H9 (cell line): ENCODE results near the gene EXOC2. TPM values are rescaled to one million over a fixed set of nuclear protein-coding genes. Genes with fewer than 3 reads are reported as not detected.

Source experiments
- DNase-seq: peaks from one replicate; pipeline ENCODE4 v3.0.0-alpha.2; 2017
- H2AFZ ChIP-seq: one replicate; pipeline ENCODE4 v1.6.1; 2013; ENCODE audit warnings: mild to moderate bottlenecking, low read length, control low read depth, moderate library complexity
- H2AK5ac ChIP-seq: 2 replicates; pipeline ENCODE4 v1.6.1; 2013; ENCODE audit warnings: low read length, control low read depth, mixed read lengths; ENCODE audit not compliant: insufficient read length
- H2BK120ac ChIP-seq: one replicate; pipeline ENCODE4 v1.6.1; 2013; ENCODE audit warnings: low read depth, mild to moderate bottlenecking, low read length, control low read depth, inconsistent platforms; ENCODE audit not compliant: poor library complexity, severe bottlenecking
- H2BK12ac ChIP-seq: 2 replicates; pipeline ENCODE4 v1.6.1; 2013; ENCODE audit warnings: low read length, control low read depth, mixed read lengths, low read depth; ENCODE audit not compliant: insufficient read length
- H2BK15ac ChIP-seq: 2 replicates; pipeline ENCODE4 v1.6.1; 2013; ENCODE audit warnings: low read depth, low read length, control low read depth
- H2BK20ac ChIP-seq: one replicate; pipeline ENCODE4 v1.6.1; 2013; ENCODE audit warnings: low read depth, mild to moderate bottlenecking, low read length, control low read depth, inconsistent platforms; ENCODE audit not compliant: poor library complexity, severe bottlenecking
- H2BK5ac ChIP-seq: 2 replicates; pipeline ENCODE4 v1.6.1; 2013; ENCODE audit warnings: low read length, control low read depth, mixed read lengths; ENCODE audit not compliant: insufficient read length
- H3K14ac ChIP-seq: 2 replicates; pipeline ENCODE4 v1.6.1; 2013; ENCODE audit warnings: low read length, control low read depth; ENCODE audit not compliant: insufficient read depth
- H3K18ac ChIP-seq: 2 replicates; pipeline ENCODE4 v1.6.1; 2013; ENCODE audit warnings: low read depth, mild to moderate bottlenecking, mixed read lengths, low read length, control low read depth; ENCODE audit not compliant: insufficient read length
- H3K23ac ChIP-seq: 2 replicates; pipeline ENCODE4 v1.6.1; 2013; ENCODE audit warnings: low read length, control low read depth, mixed read lengths, low read depth; ENCODE audit not compliant: insufficient read length
- H3K23me2 ChIP-seq: 2 replicates; pipeline ENCODE4 v1.6.1; 2013; ENCODE audit warnings: low read depth, mild to moderate bottlenecking, mixed read lengths, low read length, control low read depth; ENCODE audit not compliant: insufficient read length, poor library complexity, severe bottlenecking
- H3K27ac ChIP-seq: 2 replicates; pipeline ENCODE4 v1.5.1; 2013; ENCODE audit warnings: low read length, control low read depth, mixed read lengths, low read depth; ENCODE audit not compliant: insufficient read length
- H3K27me3 ChIP-seq: 2 replicates; pipeline ENCODE4 v1.6.1; 2013; ENCODE audit warnings: low read length, control low read depth, inconsistent platforms; ENCODE audit not compliant: insufficient read depth
- H3K4ac ChIP-seq: 2 replicates; pipeline ENCODE4 v1.6.1; 2013; ENCODE audit warnings: low read depth, mild to moderate bottlenecking, control low read depth, inconsistent platforms, low read length, moderate library complexity
- H3K4me1 ChIP-seq: 2 replicates; pipeline ENCODE4 v1.6.1; 2013; ENCODE audit warnings: low read length, control low read depth, inconsistent platforms; ENCODE audit not compliant: insufficient read depth
- H3K4me2 ChIP-seq: 2 replicates; pipeline ENCODE4 v1.6.1; 2013; ENCODE audit warnings: low read length, control low read depth, mixed read lengths; ENCODE audit not compliant: insufficient read length, insufficient read depth
- H3K56ac ChIP-seq: 2 replicates; pipeline ENCODE4 v1.6.1; 2013; ENCODE audit warnings: low read depth, mild to moderate bottlenecking, mixed read lengths, low read length, control low read depth; ENCODE audit not compliant: insufficient read length
- H3K79me1 ChIP-seq: 2 replicates; pipeline ENCODE4 v1.6.1; 2013; ENCODE audit warnings: low read depth, mild to moderate bottlenecking, moderate library complexity, low read length, control low read depth, inconsistent platforms; ENCODE audit not compliant: insufficient read depth, poor library complexity, severe bottlenecking
- H3K79me2 ChIP-seq: 2 replicates; pipeline ENCODE4 v1.6.1; 2013; ENCODE audit warnings: low read length, control low read depth, inconsistent platforms; ENCODE audit not compliant: insufficient read depth
- H3K9ac ChIP-seq: 2 replicates; pipeline ENCODE4 v1.6.1; 2013; ENCODE audit warnings: low read length, control low read depth, mixed read lengths; ENCODE audit not compliant: insufficient read length; ENCODE audit errors: extremely low read depth
- H3K9me3 ChIP-seq: one replicate; pipeline ENCODE4 v1.6.1; 2013; ENCODE audit warnings: low read depth, low read length, inconsistent platforms; ENCODE audit not compliant: control insufficient read depth
- H3T11ph ChIP-seq: one replicate; pipeline ENCODE4 v1.6.1; 2013; ENCODE audit warnings: mild to moderate bottlenecking, low read length, control low read depth, inconsistent platforms
- H4K20me1 ChIP-seq: one replicate; pipeline ENCODE4 v1.6.1; 2013; ENCODE audit not compliant: control insufficient read depth, insufficient read length, insufficient read depth
- H4K5ac ChIP-seq: 2 replicates; pipeline ENCODE4 v1.6.1; 2013; ENCODE audit warnings: low read depth, mild to moderate bottlenecking, mixed read lengths, low read length, control low read depth; ENCODE audit not compliant: insufficient read length
- H4K8ac ChIP-seq: replicated peaks from 2 replicates; pipeline ENCODE4 v1.6.1; 2013; ENCODE audit warnings: low read length, control low read depth, mixed read lengths, low read depth; ENCODE audit not compliant: insufficient read length
- H4K91ac ChIP-seq: 2 replicates; pipeline ENCODE4 v1.6.1; 2013; ENCODE audit warnings: low read depth, mild to moderate bottlenecking, moderate library complexity, mixed read lengths, low read length, control low read depth; ENCODE audit not compliant: insufficient read length
- H3K27ac Mint-ChIP-seq, 3 experiments: 2 replicates in 2 of 3; 3 replicates in 1 of 3; pipeline ENCODE4 v1.8.0; 2020 to 2021; ENCODE audit warnings: mixed read lengths in 3 of 3, mild to moderate bottlenecking in 1 of 3, moderate library complexity in 1 of 3
- H3K27me3 Mint-ChIP-seq: 2 replicates; pipeline ENCODE4 v1.8.0; 2021; ENCODE audit warnings: low read depth, mild to moderate bottlenecking, moderate library complexity, mixed read lengths
- H3K36me3 Mint-ChIP-seq, 3 experiments: 2 replicates in 2 of 3; 3 replicates in 1 of 3; pipeline ENCODE4 v1.8.0; 2020 to 2021; ENCODE audit warnings: low read depth in 3 of 3, mixed read lengths in 3 of 3; ENCODE audit not compliant: insufficient read depth in 1 of 3
- H3K4me1 Mint-ChIP-seq, 2 experiments: 2 replicates each; pipeline ENCODE4 v1.8.0; 2020; ENCODE audit warnings: mixed read lengths in 2 of 2
- H3K4me3 Mint-ChIP-seq, 2 experiments: 2 replicates in 1 of 2; 3 replicates in 1 of 2; pipeline ENCODE4 v1.8.0; 2020 to 2021; ENCODE audit warnings: mild to moderate bottlenecking in 2 of 2, mixed read lengths in 2 of 2, moderate library complexity in 1 of 2
- H3K9me3 Mint-ChIP-seq, 2 experiments: 2 replicates in 1 of 2; 3 replicates in 1 of 2; pipeline ENCODE4 v1.8.0; 2020; ENCODE audit warnings: mild to moderate bottlenecking in 2 of 2, mixed read lengths in 2 of 2, moderate library complexity in 1 of 2
- WGBS: extraction: QIAGEN DNeasy Blood & Tissue Kit; methylation state at CpG from one replicate; pipeline ENCODE4 v1.1.7; 2013; ENCODE audit warnings: missing lambda C conversion rate, low lambda C conversion rate, mixed read lengths; ENCODE audit not compliant: insufficient read length; ENCODE audit errors: extremely low coverage; 5-methylcytosine and 5-hydroxymethylcytosine counted together
- total RNA-seq: library from RNA; stranded (reverse); gene quantifications from 2 replicates; pipeline ENCODE4 v1.2.1, GENCODE V29; 2021
- TF ChIP-seq, protein P1 (sequence below): fragments of 200-600 bp; sonication (generic); conservative IDR thresholded peaks from 3 replicates; pipeline ENCODE4 v1.8.0; 2021; ENCODE audit warnings: antibody characterized with exemption, mild to moderate bottlenecking

EXOC2 gene
- total RNA-seq, 1 experiment from 2014 or later: 29.9 TPM

GRCh38 chr6:496649-497048 lies 196.3 kb downstream of the EXOC2 start:
- H2BK15ac ChIP-seq: no peak overlapping the region
- H3K79me2 ChIP-seq: no peaks in the 10 kb centered on the region
- TF ChIP-seq, protein P1, sequence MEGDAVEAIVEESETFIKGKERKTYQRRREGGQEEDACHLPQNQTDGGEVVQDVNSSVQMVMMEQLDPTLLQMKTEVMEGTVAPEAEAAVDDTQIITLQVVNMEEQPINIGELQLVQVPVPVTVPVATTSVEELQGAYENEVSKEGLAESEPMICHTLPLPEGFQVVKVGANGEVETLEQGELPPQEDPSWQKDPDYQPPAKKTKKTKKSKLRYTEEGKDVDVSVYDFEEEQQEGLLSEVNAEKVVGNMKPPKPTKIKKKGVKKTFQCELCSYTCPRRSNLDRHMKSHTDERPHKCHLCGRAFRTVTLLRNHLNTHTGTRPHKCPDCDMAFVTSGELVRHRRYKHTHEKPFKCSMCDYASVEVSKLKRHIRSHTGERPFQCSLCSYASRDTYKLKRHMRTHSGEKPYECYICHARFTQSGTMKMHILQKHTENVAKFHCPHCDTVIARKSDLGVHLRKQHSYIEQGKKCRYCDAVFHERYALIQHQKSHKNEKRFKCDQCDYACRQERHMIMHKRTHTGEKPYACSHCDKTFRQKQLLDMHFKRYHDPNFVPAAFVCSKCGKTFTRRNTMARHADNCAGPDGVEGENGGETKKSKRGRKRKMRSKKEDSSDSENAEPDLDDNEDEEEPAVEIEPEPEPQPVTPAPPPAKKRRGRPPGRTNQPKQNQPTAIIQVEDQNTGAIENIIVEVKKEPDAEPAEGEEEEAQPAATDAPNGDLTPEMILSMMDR: no peak
- H3K9me3 ChIP-seq: no peaks in the 10 kb centered on the region
- no peak overlapping the region for H2BK120ac ChIP-seq
- H3K56ac ChIP-seq: no peak overlapping the region
- no CpG with 5 or more reads among the region's 5 CpGs for WGBS
- H3K4me1 Mint-ChIP-seq: peaks cover 0 to 1% of the 10 kb centered on the region in 2 experiments; a peak in 1 of 4 replicates
- H2BK12ac ChIP-seq: no peak overlapping the region
- no peak overlapping the region for H4K8ac ChIP-seq
- H3K23ac ChIP-seq: no peak overlapping the region
- H4K5ac ChIP-seq: no peak overlapping the region
- no peak overlapping the region for H3K9ac ChIP-seq
- H2BK5ac ChIP-seq: no peak overlapping the region
- no peak for DNase-seq
- H4K91ac ChIP-seq: no peak overlapping the region
- H2BK20ac ChIP-seq: no peak overlapping the region
- H3K27me3 ChIP-seq: no peaks in the 10 kb centered on the region
- H3K79me1 ChIP-seq: no peaks in the 10 kb centered on the region
- no peak overlapping the region for H3K18ac ChIP-seq
- no peak overlapping the region for H3K14ac ChIP-seq
- peaks cover 23 to 29% (median 26%) of the 10 kb centered on the region in 3 experiments; a peak in 6 of 7 replicates for H3K36me3 Mint-ChIP-seq
- no peak overlapping the region for H2AFZ ChIP-seq
- no peak overlapping the region for H2AK5ac ChIP-seq
- no peak overlapping the region for H3K27ac Mint-ChIP-seq
- no peak overlapping the region for H3K27ac ChIP-seq
- H4K20me1 ChIP-seq: no peaks in the 10 kb centered on the region
- H3K9me3 Mint-ChIP-seq: no peaks in the 10 kb centered on the region
- no peak overlapping the region for H3K4me2 ChIP-seq
- no peak overlapping the region for H3T11ph ChIP-seq
- H3K4me3 Mint-ChIP-seq: no peak overlapping the region
- H3K4ac ChIP-seq: no peak overlapping the region
- no peaks in the 10 kb centered on the region for H3K4me1 ChIP-seq
- no peaks in the 10 kb centered on the region for H3K27me3 Mint-ChIP-seq
- H3K23me2 ChIP-seq: no peaks in the 10 kb centered on the region
